T1000 (cell line): ENCODE measurements around the gene TMC6.

Experiments used
- DNase-seq: peaks from one replicate; lab custom pipeline; 2025; ENCODE audit warnings: mixed read lengths; lab: John Stamatoyannopoulos, UW

Gene TMC6

GRCh38 chr17:78135858-78136500 is 7.4 kb upstream of the TMC6 start:
- no peak for DNase-seq

GRCh38 chr17:78134899-78135385 is 6.4 kb upstream of the TMC6 start:
- no peak for DNase-seq

- no peak for DNase-seq
These were observed 5.7 kb upstream of the TMC6 start for GRCh38 chr17:78133971-78134898.

DNA sequence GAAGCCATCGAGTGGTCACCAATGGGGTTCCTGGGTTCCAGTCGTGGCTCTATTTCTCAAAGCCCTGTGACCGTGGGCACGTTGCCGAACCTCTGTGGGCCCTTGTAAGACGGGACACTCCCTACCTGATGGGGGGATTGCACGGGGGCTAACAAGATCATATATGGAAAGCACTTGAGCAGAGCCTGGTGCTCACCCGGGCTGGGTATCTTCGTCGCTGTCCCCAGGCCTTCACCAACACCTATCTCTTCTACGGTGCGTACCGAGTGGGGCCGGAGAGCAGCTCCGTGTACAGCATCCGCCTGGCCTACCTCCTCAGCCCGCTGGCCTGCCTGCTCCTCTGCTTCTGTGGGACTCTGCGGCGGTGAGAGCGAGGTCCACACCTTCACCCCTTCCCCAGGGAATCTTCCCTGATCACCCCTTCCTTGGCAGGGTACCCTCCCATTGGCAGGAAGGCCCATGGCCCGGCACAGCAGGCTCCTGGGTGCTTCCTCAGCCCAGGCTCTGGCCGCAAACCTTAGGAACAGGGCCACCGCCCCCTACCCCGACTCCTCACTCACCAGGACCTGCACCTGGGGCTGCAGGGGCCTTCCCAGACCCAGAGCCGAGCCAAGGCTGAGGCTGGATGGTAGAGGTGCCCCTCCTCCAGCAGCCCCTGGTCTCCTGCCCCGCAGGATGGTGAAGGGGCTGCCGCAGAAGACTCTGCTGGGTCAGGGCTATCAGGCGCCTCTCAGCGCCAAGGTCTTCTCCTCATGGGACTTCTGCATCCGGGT is 4.8 kb upstream of the TMC6 start:
- DNase-seq = no peak

- DNase-seq = no peak
These were observed 4.2 kb upstream of the TMC6 start for GRCh38 chr17:78132767-78133178.

DNA sequence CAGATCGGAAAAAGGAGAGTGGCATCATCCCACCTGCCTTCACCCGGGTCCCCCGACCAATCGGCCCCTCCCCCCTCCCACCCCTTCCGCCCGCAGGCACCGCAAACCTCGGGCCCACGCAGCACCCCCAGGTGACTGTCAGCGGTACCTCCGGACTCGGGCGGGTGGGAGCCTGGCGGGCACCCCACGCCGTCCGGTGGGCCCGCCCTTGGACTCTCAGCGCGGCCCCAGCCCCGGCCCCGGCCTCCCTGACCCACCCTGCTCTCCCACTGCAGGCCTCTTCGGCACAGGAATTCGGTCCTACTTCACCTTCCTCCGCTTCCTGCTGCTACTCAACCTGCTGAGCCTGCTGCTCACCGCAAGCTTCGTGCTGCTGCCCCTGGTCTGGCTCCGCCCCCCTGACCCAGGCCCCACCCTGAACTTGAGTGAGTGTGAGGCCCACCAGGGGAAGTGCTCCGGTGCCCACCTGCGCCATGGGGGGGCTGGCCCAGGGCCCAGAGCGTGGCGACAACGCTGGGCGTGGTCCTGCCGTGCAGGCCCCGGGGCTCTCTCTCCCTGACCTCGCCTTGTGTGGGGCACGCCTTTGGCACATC is 3.6 kb upstream of the TMC6 start:
- no peak for DNase-seq

- no peak for DNase-seq
These were observed 2.9 kb upstream of the TMC6 start for GRCh38 chr17:78131172-78132083.

GRCh38 chr17:78130437-78131101 is 2.0 kb upstream of the TMC6 start, which contains the start of gene TMC8:
TMC8 (plus strand) TSS chr17:78130771; CDS start chr17:78131589, 818 bp downstream.
- DNase-seq = no peak

DNA sequence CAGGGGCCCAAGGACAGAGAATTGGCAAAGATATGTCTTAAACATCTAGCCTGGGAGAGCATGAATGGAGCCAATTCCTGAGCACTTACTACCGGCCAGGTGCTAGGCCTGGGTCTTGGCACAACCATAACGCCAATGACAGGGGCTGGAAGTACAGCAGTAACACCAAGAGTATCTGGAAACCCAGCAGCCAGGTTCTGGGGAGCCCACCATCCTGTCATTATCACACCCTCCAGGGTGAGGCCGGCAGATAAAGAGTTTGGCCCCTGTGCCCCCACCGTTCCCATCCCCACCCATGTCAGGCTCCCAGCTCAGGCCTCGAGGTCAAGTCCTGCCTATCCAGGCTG is 1.5 kb upstream of the TMC6 start:
- no peak for DNase-seq

GRCh38 chr17:78129351-78130089 is 965 bp upstream of the TMC6 start:
- no peak for DNase-seq

DNA sequence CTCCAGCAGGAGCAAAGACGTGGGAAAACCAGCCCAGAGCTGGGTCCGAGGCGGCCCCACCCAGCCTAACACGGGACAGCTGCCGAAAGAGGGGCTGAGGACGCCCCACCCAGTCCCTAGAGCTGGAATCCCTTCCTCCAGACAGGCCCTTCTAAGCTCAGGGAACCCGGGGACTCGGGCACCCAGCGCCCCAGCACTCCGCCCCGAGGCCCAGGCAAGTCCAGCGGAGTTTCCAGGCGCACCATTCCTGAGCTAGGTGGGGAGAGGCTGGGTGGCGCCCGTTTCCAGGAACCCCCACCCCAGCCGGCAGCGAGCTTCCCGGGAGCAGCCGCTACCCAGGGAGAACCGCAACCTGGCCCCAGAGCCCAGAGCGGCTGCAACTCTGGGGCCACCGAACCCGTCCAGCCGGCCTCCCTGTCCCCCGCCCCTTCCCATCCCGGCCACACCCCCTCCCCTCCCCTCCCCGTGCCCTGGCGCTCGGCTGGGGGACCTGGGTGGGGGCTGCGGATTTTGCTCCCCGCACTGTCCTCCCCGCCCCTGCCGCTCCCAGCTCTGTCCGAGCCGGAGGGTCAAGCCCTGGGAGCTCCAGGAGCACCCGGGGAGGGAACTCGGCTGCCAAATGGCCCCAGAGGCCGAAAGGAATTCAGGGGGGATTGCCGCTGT is 536 bp downstream of the TMC6 start:
- no peak for DNase-seq

DNA sequence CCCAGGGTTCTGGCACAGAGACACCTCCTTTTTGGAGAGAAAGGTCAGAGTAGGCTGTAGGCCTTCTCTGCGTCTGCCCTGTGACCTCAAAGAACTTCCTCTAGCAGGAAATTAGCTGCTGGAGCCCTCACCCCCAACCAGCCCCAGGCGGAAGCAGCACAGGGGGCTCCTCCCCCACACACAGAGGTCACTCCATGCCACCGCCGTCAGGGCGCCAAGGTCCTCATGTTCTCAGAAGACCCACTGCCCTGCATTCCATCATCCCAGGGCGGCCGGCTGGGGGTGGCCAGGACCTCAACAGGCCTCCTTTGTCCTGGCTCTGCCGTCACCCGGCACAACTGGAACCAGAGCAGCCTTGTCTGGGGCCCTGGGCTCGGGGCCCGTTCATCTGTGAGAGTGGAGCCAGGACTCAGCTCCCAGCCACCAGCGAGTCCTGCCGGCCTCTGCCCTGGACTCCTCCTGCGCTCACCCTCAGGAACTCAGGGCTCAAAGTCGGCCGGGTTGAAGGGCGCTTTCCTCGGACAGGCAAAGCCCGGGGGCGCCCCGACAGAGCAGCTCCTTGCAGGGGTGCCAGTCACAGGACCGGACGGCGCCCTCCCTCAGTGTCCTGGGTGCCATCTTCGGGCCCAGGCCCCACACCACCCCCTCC is 1.2 kb downstream of the TMC6 start:
- no peak for DNase-seq

- no peak for DNase-seq
These were observed 1.7 kb downstream of the TMC6 start for GRCh38 chr17:78126895-78127238.

- no peak for DNase-seq
These were observed 2.3 kb downstream of the TMC6 start for GRCh38 chr17:78125976-78126894.

- no peak for DNase-seq
These were observed 3.2 kb downstream of the TMC6 start for GRCh38 chr17:78125138-78125913.

- no peak for DNase-seq
These were observed 3.8 kb downstream of the TMC6 start for GRCh38 chr17:78124836-78125137.
